NAMALWA (cell line): ENCODE data around the gene CELF2.

ENCODE experiments used
- DNase-seq: peaks from one replicate; pipeline ENCODE4 v3.0.0-alpha.2; 2015; ENCODE audit warnings: low spot score

Gene CELF2

DNA sequence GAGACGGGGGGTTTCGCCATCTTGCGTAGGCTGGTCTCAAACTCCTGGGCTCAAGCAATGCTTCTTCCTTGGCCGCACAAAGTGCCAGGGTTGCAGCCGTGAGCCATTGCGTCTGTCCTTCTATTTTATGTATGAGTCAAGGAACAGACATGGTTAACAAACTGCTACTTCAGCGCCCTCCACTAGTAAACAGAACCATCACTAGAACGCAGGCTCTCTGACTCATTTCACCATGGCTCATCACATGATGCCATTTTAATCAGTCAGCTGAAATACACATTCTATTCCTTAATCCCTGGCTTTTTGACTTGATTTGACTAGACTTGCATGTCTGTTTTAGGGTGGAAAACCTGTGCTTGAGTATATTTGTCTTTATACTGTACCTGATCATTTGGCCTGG is 41.3 kb downstream of the CELF2 start:
- no peak for DNase-seq

DNA sequence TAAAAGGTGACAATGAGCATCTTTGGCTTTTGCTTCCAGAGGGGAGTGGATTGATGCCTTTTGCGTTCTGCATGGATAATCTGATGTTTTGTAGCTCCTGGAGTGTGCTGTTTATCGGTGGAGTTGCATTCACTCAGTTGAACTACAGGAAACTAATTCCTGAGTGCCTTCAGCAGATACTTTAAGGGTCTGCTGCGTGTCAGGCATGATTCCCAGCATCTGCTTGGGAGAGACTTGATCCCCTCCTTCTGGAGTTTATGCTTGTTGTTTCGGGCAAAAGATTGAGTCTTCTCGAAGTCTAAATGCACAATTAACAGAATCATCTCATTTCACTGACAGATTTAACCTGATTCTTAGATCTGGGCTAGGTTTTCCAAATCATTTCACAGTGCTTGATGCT is 46.2 kb downstream of the CELF2 start:
- no peak for DNase-seq

DNA sequence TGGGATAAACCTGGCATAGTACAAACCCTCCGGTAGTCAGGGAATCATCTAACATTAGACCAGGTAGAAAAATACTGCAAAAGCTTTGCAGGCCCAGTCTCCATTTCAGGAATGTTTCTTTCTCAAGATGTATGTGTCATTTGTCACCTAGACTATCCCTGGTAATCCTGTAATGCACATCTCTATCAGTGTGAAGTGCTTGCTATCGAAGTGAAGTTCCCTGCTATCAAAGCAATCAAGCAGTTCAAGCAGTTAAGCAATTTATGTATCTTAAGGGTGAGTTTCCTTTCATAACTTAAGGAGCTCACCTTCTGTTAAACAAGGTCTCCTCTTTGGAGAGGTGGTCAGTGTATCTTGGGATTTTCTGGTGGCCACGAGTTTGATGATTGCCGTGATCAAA is 47.2 kb downstream of the CELF2 start:
- DNase-seq: no peak

DNA sequence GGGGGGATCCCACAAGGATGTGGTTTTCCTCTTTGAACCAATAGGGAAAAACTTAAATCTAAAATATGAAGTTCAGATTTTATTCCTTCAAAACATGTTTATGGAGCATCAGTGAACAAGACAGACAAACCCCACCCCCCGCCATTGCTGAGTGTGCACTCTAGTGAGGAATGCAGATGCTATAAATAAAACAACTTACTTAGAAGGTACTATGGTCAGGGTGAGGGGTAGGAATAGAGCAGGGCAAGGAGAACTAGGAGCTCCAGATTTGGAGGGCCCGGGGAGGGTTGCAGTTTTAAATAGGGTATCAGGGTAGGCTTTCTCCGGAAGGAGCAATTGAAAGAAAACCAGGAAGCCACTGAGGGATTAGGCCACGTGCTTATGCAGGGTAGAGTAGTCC is 47.9 kb downstream of the CELF2 start:
- DNase-seq: no peak

DNA sequence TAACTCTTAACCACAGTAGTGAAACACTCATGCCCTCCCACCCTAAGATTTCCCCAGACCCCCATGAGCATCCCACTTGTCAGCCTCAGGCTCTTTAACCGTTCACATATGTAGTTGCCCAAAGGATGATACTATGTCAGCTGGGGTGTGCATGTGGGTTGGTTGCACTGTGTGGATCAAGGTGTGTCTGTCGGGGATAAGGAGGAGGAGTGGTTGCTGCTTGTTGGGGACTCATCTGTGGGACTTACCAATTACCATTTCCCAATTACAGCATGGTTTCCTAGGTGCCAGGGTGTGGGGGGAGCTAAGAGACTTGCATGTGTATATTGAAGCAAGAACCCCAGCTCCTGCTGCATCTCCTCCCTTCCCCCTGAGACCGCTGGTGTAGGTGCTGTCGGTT is 48.8 kb downstream of the CELF2 start:
- no peak for DNase-seq

DNA sequence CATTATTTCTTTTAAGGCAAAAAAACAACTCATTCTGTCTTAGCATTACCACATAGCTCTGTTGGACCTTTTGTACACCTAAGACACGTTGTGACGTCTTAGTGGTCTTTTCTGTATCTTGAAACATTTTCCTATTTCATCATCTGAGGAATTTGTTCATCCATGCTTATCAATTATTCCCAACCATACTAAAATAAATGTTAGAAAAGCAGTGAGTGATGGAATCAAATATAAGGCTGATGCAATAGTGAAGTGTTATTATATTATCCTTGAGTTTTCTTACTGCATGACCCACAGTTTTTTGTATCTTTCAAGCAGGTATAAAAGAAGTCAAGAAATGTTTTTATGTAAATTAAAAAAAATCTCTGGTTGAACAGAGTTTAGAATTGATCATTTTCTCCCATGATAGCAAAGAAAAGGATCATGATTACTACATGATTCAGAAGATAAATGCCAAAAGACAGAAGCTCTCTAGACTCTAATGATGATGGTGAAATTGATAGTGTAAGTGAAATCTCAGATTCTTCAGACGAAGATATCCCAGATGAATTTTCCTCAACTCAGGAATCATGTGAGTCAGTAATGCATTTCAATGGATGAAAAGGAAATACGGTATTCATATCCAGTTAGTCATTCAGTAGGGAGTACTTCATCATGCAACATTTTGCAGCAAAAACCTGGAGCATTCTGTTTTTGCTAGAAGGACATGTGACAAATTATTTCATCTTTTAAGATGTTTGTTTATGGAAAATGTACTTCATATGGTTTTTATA is 51.4 kb downstream of the CELF2 start:
- no peak for DNase-seq

DNA sequence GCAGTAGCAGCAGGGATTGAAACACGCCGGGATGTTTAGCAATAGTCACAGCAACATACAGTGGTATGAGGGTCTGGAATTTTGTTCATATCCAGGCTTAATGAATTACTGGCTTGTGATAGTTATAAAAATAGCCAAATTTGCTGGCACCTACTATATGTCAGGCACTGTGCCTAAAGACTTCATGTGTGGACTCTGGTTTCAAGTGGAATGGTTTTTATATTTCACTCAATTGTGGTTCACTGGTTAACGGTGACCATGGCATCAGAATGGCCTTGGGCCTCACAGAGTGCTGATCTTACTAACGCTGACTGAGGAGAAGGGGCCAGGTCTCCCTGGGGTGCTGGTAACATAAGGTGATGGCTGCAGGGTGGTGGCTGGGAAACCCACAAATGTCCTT is 55.7 kb downstream of the CELF2 start:
- no peak for DNase-seq

DNA sequence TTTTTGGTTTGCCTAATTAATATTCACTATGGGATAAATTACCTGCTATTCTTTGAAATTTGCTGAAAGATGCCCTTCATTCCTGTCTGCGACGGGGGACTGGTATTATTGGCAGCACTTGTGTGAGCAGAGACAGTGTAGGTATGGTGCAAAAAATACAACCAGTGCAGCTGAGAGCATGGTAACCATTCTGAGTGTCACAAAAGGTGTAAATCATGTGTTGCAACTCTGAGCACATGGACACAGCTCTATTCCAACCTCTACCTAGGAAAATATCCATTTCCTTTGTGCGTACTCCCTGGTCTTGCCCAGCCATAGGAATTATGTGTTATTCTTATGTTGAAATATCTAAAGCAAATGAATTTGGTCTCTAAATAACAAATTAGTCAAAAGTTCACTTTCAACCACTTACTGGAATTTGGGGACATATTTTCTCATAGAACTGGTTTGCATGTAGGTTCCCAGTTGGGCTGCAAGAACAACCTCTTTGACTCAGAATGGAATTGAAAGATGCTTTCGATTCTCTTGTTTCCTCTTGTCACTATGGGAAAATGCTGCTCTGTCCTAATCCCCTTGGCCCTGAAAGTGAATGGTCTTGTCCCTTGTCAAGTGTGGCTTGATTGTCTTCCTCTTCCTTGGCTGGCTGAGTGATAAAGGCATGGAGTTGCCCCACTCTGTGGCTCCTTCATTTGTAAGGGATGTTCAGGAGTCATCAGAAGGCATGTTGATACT is 57.0 kb downstream of the CELF2 start:
- DNase-seq: no peak

DNA sequence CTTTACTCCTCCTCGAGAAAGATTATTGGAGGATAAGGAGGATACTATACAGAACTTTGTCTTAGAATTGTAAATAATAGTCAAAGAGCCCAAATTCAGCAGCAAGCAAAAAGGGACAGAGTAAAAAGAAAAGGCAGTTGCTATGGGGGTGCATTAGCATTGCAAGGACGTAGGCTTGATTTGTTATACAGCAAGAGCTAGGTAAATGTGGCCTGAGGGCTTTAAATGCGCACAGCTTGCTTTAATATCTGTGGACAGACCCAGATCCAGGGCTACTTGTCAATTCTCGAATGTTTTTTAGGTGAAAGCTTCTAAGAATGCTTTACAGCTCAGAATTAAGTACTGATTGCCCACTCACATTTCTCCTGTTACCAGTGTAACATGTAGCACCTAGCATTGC is 58.5 kb downstream of the CELF2 start:
- DNase-seq: no peak

DNA sequence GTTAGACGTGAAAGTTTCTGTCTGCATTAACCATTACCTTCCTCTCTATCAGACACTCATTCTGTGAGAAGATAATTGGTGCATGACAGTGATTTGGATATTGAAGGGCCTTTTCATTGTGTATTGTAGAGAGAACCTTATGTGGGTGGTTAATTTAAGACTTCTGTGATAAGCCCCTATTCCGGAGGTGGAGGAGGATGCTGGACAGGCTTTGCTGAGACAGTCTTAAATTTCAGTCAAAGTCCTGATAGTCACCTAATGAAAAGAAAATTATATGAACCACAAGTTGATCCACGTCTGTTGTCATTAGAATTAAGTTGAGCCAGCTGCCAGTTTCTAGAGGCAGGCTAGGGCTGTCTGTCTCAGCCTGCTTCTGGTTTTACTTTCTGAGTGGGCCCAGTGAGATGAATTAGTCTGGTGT is 62.9 kb downstream of the CELF2 start:
- DNase-seq: no peak

DNA sequence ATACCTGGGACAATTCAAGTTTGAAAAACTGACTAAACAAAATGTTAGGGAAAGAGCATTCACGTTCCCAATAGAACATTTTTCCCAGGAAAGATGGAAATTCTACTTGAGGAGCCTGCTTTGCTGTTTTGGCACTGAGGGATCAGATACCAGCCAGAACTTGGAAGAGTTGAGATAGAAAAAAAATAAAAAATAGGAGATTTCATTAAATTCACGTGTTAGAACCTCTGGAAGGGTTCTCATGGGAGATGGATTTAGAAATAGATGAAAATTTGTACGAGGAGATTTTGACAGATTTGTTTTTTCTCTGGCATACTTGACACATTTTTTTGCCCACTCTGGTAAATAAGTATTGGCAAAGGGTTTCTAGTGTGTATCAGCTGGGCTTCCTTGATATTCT is 63.7 kb downstream of the CELF2 start:
- no peak for DNase-seq

DNA sequence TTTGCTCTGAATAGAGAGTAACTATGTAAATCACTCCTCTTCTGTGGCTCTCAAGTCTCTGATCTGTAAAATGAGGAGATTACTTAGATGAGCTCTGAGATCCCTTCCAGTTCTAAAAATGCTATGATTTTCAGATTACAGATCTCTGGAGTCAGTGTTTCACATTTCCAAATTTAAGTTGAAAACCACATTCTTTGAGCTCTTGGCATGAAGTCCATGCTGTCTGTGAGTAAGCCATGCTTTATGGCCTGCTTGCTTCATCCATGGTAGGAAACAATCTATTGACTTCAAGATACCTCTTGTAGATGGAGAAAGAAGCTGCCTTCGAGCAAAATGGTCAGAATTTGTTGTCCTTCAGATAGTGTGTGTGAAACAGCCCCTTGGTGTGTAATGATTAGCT is 64.9 kb downstream of the CELF2 start:
- no peak for DNase-seq

DNA sequence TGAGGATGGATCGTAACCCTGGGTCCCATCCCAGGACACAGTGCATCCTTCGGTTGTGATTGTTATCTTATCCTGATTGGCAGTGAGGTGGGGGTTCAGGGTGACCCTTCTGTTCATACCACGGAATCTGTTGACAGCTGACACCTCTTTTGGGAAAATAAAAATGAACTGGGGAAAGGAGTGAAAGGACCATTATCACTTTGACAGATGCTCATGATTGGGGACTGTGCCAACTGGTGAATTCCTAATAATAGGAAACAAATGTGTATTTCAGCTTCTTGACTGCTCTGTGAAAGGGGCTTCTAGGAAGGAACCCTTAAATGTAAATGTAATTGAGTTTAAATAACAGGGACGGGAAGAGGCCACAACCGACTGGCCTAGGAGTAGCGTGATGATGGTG is 65.4 kb downstream of the CELF2 start:
- no peak for DNase-seq

DNA sequence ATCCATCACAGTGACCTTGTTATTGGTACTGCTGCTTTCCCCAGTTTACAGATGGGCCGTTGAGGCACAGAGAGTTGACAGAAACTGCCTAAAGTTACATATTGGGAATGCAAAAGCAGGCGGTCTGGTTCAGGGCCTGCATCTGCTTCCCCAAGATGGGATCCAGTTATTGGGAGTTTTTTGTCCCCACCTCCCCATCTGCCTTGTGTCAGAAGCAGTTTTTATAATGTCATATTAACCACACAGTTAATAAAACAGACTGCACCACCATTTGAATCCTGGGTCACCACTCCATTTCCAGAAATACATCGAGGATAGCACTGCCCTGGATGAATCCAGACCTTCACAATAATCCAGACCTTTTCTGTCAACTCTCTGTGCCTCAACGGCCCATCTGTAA is 67.9 kb downstream of the CELF2 start:
- no peak for DNase-seq

DNA sequence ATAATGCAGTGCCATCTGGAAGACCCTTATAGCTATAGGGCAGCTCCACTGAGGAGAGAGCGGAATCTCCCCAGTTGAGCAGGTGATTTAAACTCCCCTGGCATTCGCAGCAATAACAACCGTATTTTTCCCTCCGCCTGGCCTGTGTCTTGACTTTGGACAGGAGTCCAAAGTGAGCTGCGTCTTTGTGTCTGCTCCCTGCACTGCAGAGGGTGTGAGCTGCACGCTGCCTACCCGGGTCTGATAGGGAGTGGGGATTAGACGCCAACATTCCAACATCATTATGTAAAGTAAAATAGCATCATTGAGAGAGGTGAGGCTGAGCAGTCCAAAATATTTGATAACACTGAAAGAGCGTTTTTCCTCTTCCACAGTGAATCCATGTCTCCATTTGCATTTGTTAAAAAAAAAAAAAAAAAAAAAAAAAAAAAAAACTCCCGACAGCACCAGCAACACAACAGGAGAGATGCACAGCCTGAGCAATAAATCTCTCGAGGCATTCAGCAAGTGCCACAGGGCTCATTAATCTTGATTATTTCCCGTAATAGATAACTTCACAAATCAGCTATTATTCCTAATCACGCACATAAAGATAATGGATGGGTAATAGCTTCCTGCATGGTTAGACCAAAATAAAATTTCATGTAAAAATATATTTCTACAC is 68.6 kb downstream of the CELF2 start:
- DNase-seq: no peak

DNA sequence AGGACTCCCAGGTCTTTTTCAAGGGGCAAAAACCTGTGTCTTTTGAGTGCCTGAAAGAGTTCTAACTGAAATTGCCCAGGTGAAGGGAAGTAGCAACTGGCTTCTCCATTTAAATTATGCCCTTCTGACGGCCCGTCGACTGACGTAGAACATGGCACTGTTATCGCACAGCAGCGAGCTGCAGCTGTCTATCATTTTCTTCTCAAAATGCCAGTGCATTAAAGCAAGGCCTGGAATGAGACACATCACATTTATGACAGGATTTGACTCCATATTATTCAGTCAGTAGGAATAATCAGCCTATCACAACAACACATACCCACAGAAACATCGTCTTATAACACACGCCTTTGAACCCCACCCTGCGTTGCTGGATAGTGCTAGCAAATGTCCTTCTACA is 69.7 kb downstream of the CELF2 start:
- no peak for DNase-seq

DNA sequence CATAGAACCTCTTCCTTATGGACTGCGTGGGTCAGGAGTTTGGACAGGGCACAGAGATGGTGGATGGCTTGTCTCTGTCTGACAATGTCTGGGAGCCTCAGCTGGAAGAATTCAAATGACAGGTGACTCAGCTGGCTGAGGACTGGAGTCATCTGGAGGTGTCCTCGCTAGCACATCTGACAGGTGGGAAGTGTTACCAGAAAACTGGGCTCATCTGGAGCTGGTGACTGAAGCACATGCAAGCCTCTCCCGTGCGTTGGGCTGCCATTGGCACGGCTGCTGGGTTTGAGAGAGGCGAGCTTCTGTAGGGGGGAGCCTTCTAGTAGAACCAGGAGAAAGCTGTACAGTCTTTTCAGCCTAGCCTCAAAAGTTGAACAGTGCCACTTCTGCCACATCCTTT is 71.0 kb downstream of the CELF2 start:
- no peak for DNase-seq

DNA sequence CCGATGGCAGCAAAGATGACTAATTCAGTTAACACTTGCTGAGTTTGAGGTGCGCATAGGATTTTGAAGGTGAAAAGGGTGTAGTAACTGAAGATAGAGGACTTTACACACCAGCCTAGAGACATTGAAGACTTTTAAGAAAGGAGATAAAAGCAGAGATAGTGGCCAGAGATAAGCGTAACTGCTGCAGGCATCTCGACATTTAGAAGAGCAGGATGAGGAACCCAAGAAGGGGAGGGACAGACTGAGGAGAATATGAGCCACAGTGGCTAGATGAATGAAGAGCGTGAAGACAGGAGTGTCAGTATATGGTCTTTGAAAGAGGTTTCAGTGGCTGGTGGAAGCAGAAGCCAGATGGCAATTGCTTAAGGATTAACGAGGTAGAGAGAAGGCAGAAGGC is 71.6 kb downstream of the CELF2 start:
- no peak for DNase-seq

DNA sequence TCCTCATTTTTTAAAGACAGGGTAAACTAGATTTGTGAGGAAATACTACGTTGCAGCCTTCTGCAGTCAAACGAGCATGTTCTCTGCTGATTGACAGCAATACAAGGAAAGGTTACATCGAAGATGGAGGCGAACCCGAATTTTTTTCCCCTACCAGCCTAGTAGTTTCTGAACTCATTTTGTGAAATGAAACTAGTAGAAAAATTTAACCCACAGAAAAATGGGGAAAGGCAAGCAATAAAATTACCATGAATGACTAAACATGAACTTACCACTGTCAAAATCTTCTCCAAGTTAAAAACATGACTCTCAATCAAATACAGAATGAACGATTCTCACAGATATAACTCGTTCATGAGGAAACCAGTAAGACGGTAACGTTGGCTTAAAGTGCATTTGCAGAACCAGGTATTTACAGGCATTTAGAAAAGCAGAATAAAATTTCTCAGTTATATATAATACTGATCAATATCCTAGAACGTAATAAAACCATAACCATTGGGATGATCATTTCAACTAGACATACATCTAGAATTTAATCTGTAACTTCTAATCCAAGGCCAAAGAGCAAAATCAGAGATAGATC is 73.9 kb downstream of the CELF2 start:
- no peak for DNase-seq

DNA sequence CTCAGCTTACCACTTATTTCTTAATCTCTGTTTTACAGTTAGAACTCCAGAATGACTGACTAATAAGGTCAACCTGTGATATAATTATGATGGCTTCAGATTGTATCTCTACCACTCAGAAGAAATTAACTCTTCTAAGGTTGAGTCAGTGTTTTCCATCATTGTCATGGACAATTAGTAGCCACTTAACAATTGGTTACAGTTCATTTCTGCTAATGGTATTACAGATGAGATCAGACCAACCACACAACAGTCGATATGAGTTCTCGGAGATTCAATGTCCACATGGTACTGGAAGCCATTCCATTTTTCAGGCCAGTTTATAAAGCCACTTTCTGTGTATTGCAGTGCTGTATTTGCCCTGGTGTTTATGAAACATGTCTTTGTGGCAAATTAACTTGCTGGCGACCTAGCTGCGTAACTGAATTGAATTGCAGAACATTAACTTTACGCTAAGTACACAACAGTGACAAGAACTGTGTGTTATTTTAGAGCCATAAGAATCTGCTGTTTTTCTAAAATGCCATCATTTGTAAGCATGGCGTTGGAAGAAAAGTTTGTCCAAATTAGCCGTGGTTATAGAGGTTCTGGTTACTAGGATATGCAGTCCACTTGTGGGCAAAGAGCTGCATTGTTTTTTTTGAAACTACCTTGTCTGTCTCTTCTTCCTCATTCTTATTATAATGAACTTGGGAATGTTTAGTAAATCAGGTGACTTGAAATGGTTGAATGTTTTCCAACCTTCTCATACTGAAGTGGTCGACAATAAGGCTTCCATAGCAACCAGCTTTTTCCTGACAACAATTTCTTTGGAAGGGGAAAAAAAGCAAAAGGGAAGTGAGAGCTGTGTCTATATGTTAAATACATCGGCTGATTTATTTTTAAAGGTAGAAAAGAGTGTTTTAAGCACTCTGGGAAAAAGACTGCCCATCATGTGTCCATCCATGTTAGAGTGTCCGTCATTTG is 76.4 kb downstream of the CELF2 start:
- no peak for DNase-seq

DNA sequence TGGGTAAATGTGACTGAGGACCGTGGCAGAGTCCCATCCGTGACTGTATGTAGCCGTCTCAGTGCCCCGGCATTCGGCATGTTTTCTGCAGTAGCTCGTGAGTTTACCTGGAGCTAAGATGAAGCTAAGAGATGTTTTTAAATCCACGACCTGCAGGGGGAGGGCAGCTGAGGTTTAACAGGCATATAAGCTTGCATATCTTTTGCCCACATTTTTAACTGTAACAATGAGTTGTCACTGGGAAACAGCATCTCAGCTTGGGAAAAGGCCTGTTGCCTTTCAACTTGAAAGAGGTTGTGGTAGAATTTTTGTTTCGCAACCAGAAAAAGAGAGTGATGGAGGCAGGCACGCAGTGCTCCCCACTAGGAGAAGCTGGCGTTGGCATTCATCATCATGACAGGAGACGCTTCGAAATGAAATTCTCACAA is 77.7 kb downstream of the CELF2 start:
- DNase-seq: no peak

DNA sequence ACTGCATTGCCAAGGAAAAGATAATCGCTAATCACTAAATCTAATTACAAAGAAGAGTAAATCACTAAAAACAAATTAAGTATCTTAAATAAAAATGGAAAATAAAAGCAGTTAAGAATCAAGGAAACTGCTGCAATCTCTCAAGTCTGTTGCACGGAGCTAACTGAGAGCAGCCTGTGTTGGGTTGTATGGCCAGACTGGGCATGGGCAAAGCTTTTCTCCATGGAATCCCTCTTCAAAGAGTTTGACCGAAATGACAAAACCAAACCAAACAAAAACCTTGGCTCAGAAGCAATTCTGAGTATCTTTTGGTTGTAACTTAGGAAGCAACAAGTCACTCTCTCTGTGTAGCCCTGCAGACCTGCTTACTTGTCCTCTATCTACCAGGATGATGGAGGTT is 78.8 kb downstream of the CELF2 start:
- no peak for DNase-seq
